Measurements from ENCODE around the gene HM13.

DNA sequence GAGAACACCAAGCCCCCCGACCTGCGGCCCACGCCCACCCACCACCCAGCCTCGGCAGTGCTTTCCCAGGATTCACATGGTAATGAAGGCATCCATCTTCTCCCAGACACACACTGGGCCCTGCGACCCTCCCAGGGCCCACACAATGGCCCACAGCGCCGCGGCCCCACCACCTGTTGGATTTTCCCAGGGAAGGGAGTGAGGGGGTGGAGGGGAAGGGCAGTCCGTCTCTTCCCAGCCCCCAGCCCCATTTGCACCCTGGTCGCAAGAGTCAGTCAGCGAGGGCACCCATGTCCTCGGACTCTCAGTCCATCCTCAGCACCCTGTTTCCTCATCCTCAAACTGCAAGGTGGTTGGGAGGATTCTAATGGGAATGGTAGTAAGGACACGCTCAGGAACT lies 67.1 kb downstream of the HM13 start:
- TF ChIP-seq NR1H2 (CRISPR knock-in tag; IDR thresholded peaks at IDR 0.05) (no peak), NR2C2 (CRISPR knock-in tag; IDR thresholded peaks at IDR 0.05) (no peak), ZNF263 (CRISPR knock-in tag; IDR thresholded peaks at IDR 0.05; ENCODE audit: low read depth) (no peak), ZNF121 (CRISPR knock-in tag; IDR thresholded peaks at IDR 0.05) (no peak), NFYB (CRISPR knock-in tag; conservative IDR thresholded peaks at IDR 0.05; ENCODE audit: low read depth) (no peak), ATF1 (CRISPR knock-in tag; IDR thresholded peaks at IDR 0.05) (no peak), RELA (CRISPR knock-in tag; IDR thresholded peaks at IDR 0.05; ENCODE audit: borderline replicate concordance) (no peak), ESRRA (CRISPR knock-in tag; IDR thresholded peaks at IDR 0.05; ENCODE audit: borderline replicate concordance) (no peak)
- TF ChIP-seq, protein P1, sequence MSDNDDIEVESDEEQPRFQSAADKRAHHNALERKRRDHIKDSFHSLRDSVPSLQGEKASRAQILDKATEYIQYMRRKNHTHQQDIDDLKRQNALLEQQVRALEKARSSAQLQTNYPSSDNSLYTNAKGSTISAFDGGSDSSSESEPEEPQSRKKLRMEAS (CRISPR knock-in tag; IDR thresholded peaks at IDR 0.05) = no peak
- TF ChIP-seq, protein P2, sequence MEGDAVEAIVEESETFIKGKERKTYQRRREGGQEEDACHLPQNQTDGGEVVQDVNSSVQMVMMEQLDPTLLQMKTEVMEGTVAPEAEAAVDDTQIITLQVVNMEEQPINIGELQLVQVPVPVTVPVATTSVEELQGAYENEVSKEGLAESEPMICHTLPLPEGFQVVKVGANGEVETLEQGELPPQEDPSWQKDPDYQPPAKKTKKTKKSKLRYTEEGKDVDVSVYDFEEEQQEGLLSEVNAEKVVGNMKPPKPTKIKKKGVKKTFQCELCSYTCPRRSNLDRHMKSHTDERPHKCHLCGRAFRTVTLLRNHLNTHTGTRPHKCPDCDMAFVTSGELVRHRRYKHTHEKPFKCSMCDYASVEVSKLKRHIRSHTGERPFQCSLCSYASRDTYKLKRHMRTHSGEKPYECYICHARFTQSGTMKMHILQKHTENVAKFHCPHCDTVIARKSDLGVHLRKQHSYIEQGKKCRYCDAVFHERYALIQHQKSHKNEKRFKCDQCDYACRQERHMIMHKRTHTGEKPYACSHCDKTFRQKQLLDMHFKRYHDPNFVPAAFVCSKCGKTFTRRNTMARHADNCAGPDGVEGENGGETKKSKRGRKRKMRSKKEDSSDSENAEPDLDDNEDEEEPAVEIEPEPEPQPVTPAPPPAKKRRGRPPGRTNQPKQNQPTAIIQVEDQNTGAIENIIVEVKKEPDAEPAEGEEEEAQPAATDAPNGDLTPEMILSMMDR (IDR thresholded peaks at IDR 0.05) = no peak
- TF ChIP-seq, protein P3, sequence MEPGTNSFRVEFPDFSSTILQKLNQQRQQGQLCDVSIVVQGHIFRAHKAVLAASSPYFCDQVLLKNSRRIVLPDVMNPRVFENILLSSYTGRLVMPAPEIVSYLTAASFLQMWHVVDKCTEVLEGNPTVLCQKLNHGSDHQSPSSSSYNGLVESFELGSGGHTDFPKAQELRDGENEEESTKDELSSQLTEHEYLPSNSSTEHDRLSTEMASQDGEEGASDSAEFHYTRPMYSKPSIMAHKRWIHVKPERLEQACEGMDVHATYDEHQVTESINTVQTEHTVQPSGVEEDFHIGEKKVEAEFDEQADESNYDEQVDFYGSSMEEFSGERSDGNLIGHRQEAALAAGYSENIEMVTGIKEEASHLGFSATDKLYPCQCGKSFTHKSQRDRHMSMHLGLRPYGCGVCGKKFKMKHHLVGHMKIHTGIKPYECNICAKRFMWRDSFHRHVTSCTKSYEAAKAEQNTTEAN (CRISPR knock-in tag; IDR thresholded peaks at IDR 0.05) = no peak
- TF ChIP-seq, protein P4, sequence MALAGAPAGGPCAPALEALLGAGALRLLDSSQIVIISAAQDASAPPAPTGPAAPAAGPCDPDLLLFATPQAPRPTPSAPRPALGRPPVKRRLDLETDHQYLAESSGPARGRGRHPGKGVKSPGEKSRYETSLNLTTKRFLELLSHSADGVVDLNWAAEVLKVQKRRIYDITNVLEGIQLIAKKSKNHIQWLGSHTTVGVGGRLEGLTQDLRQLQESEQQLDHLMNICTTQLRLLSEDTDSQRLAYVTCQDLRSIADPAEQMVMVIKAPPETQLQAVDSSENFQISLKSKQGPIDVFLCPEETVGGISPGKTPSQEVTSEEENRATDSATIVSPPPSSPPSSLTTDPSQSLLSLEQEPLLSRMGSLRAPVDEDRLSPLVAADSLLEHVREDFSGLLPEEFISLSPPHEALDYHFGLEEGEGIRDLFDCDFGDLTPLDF (CRISPR knock-in tag; IDR thresholded peaks at IDR 0.05) = no peak

Data from WTC11 (cell line).